HG02588 (cell line): ENCODE data around the gene RFX7.
"Not testable (repeated sequence)": the region's sequence is repeated elsewhere in the genome, so short reads cannot be mapped to it uniquely, and the experiment has no call there.

Experiments used
- ATAC-seq: cut with Tn5 transposase; IDR thresholded peaks from one replicate; pipeline ENCODE4 v1.9.1; 2021; ENCODE audit warnings: mild to moderate bottlenecking, moderate library complexity; ENCODE audit not compliant: unreplicated experiment

Gene RFX7

DNA sequence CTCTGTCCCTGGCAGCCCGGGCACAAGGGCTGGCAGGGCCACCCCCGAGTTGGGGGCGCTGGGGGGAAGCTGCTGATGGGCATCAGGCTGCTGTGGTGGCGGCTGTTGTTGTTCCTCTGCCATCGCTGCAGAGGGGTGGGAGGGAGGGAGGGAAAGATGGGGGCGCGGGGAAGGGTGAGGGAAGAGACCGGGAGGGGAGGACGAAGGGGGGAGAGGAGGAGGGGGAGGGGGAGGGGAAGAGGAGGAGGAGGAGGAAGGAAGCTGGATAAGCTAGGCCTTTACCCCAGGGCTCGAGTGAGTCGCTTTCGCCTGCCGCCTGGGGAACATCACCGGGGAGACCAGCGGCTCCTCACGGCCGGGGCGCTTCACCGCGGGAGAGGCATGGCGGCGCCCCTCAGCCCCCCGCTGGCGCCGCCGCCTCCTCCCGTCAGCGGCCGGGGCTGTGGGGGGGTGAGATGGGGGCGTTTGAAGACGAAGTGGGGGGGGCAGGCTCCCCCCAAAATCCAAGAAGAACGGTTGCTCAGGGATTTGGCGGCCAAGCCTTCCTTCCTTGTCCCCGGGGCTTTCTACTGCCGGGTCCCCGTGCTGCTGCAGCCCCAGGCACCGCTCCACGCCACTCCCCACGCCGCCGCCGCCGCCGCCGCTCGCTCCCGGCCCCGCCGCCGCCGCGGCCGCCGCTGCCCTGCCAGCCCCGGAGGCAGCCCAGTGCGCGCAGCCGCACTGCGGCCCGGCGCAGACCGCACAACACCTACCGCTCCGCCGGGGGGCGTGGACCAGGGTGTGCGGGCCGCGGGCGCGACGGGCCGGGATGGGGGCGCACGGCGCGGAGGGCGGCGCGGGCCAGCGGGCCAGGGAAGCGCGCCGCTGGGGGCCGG lies at the start of gene RFX7:
Gene RFX7, minus strand, starts transcription at position 717 of the 875 bp plus-strand sequence. Its CDS starts 594 bp downstream, at position 123.
- peak; percentile 51 for ATAC-seq

DNA sequence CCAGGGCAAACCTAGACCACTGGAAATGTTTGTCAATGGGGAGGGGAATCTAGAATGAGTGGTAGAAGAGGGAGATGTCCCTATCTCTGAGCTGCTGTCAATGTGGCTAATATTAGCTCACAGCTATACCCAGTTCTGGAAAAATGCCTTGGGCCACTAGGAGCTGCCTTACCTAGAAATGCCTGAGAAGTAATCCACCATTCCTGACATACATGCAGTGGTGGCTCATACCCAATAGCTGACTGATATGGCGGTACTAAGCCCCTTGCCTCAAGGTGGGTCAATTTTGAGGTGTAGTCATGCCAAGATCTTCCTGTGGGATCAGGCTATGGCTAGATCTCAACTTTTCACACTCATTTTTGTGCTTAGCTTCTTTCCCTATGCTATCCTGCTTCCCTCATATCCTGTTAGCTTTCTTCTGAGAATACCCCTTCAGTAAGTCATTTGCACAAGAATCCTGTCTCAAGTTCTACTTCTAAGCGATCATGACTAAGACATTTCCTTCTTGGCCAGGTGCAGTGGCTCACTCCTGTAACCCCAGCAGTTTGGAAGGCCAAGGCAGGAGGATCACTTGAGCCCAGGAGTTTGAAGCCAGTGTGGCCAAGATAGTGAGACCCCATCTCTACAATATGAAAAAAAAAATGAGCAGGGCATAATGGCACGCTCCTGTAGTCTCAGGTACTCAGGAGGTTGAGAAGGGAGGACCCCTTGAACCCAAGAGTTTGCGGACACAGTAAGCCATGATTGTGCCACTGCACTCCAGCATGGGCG lies 49.1 kb upstream of the RFX7 start:
- ATAC-seq = no peak

DNA sequence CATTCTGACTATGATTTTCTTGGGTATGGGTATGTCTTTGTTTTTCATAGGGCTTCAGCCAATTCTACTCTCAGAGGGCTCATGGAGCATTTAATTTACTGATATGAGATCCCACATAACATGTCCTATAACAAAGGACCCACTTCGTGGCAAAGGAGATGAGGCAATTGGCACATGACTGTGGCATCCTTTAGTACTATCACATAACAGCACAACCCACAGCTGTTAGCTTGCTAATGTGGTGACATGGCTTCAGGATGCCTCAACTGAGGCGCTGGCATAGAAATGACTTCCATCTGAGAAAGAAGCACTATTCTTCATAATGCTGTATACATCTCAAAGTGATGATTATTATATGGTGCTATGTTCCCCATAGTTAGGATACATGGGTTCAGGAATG lies 48.1 kb upstream of the RFX7 start:
- ATAC-seq = no peak

DNA sequence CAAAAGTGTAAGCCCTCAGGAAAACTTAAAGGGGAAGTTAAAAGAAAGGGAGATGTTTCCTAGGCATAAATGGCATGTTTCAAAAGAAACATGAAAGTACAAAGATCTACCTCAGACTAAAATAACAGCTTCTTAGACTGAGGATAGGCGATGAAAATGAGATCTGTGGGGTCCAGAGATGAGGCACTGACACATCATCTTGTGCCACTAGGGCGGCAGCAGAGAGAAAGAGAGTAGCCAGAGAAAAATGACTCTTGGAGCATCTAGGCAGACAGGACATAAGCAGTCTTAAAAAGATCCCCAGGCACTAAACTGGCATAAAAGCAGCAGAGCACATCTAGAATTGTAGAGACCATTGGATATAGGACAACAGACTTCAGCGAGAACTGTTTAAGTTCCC lies 42.5 kb upstream of the RFX7 start:
- ATAC-seq = no peak

DNA sequence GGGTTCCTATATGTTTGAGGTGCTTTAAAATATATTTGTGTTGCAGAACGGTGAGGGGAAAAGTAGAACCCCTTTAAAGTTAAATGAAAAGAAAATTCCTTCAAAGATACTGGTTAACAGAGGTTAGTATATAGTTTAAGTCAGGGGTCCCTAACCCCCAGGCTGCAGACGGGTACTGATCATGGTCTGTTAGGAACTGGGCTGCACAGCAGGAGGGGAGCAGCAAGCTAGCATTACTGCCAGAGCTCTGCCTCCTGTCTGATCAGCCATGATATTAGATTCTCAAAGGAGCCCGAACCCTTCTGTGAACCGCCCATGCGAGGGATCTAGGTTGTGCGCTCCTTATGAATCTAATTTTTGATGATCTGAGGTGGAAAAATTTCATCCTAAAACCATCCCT lies 37.5 kb upstream of the RFX7 start:
- no peak for ATAC-seq

DNA sequence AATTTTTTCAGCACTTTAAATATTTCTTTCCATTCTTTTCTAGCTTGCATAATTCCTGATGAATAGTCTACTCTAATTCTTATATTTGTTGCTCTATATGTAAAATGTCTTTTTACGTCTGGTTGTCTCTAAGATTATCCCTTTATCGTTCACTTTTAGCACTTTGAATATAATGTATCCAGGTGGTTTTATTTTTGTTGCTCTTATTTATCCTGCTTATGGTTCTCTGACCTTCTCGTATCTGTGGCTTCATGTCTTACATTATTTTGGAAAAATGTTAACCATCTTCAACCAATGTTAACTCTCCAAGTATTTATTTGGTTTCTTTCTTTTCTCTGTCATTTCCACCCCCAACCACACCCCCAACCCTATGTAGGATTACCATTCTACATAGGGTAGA lies 30.0 kb upstream of the RFX7 start:
- no peak for ATAC-seq

DNA sequence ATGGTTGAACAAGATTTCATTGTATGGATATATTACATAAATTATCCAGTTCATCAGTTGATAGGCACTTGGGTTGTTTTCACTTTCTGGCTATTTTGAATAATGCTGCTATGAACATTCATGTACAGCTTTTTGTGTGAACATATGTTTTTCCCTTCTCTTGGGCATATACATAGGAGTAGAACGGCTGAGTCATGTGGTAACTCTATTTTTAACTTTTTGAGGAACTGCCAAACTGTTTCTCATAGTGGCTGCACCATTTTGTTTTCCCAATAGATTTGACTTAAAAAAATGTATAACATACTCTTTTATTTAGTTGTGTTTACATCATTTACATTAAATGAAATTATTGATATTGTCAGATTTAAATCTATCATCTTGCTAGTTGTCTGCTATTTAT lies 28.8 kb upstream of the RFX7 start:
- no peak for ATAC-seq

DNA sequence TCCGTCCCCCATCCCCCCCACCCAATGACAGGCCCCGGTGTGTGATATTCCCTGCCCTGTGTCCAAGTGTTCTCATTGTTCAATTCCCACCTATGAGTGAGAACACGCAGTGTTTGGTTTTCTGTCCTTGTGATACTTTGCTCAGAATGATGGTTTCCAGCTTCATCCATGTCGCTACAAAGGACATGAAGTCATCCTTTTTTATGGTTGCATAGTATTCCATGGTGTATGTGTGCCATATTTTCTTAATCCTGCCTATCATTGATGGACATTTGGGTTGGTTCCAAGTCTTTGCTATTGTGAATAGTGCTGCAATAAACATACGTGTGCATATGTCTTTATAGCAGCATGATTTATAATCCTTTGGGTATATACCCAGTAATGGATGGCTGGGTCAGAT lies 22.8 kb upstream of the RFX7 start:
- not testable (repeated sequence) for ATAC-seq

DNA sequence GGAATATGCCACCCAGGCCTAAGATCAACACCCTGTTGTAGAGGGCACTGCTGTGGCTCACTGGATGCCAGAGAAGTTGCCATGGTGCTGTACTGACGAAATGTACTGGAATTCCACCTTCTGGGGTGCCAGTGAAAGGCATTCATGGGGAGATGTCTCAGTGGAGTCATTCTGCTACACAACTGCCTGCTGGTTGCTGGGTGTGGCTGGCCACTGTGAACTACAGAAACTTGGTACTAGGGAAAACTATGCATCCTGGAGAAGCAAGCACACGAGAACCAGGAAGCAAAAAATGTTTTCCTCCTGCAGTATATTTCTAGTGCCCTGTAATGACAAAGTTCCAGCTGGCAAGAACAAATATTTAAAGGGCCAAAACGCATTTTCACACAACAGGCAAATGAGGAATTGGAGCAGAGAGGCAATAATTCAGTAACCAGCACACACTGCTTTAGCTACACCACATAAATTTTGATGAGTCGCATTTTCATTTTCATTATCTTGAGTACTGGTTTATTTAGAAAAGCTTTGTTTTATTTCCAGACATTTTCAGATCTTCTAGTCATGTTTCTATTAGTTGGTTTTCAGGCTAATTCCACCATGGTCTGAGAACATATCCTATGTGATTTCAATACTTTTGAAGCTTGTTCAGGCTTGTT lies 18.3 kb upstream of the RFX7 start:
- no peak for ATAC-seq

DNA sequence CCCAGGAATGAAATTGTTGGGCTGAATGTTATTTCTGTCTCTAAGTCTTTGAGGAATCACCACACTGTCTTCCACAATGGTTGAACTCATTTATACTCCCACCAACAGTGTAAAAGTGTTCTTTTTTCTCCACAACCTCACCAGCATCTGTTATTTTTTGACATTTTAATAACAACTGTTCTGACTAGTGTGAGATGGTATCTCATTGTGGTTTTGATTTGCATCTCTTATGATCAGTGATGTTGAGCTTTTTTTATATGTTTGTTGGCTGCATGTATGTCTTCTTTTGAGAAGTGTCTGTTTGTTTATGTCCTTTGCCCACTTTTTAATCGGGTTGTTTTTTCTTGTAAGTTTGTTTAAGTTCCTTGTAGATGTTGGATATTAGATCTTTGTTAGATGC lies 13.6 kb upstream of the RFX7 start:
- ATAC-seq = not testable (repeated sequence)

DNA sequence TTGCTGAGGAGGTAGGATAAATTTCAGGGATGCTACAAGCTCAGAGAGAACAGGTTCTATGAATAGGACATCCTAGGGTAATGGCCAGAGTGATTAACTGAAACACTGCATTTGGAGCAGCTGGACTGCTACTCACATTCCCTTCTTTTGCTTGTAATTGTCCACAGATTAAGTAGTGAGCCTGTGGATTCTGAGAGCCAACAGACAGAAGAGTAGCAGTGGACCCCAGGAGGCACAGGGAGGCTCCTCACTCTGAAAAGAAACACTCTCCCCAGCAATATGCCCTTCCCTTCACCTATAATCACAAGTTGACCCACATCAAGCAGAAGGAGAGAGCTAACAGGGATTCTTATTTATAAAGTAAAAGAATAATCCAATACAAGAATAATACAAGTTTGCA lies 10.6 kb upstream of the RFX7 start:
- ATAC-seq = no peak

DNA sequence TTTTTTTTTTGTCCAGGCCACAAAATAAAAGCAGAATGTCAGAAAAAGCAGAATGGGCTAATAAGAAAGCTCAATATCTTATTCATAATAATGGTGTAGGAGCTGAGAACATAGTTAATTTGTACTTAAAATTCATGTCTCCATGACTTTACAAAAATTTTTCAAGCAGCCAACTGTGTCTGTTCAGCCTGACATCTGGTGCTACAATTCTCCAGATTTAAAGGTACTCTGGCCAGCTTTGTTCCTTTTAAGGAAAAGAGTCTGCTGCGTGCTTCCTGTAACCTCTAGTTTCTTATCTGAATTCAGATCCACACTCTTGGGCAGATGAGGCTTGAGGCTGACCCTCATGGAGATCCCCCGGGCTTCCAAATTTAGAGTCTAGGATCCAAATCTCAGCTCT lies 8.7 kb upstream of the RFX7 start:
- ATAC-seq = no peak

DNA sequence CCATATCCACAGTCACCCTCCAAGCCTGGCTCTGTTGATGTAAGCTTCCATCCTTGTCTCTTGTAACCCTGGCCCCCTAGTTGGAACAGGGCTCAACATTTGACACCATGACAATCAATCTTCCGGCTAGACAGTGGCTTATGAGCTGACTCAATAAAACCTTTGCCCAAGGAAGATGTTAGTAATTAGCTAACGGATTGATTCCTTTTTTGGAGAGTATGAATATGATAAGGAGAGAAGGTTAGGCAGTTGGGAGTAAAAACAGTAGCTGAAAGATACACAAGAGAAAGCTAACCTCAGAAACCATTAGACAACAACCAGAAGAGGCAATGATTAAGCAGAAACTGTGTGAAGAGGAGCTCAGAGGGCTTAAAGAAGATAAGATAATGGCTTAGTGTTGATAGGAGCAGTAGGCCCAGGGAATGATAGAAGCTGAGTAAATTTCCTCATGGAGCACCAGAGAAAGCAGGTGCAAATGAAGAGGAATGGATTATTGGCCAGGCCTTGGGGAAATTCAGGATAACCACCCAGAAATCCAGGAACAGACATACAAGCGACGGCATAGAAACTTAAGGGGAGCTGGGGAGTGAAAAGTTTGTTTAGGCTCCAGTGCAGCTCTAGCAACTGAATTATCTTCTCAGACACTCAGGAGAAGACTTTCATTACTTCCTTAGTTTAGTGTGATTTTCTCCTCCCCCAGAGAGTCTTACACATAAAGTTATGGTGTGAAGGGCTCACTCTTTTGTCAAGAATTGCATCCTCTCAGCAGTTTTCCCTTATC lies 7.8 kb upstream of the RFX7 start:
- ATAC-seq = no peak

DNA sequence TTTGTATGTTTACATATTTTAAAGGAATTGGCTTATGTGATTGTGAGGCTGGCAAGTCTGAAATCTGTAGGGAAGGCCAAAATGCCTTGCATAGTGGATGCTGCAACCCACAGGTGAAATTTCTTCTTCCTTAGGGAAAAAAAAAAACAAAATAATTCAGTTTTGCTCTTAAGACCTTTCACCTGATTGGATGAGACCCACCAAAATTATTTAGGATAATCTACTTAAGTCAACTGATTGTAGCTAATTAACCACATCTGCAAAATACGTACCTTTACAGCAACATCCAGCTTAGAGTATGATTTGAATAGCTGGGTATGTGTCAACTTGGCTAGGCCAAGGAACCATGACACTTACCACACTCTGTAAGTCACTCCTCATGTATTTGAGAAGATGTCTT lies 6.9 kb upstream of the RFX7 start:
- ATAC-seq = no peak

DNA sequence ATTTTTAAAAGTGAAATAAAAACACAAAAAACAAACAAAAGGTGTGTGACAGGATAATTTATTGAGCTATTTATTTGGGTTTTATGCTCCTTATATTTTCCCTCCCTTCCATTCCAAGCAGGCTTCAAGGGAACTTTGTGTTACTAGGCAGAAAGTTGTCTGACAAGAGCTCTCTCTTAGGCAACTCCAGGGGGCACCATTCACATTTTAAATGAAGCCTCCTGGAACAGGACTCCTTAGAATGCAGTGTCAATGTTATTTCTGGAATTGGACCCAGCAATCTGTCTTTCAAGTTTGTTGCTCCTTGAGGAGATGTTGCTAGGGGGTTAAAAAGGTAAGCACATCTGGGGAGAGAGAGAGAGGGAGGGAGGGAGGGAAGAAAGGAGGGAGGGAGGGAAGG lies 5.4 kb upstream of the RFX7 start:
- no peak for ATAC-seq

DNA sequence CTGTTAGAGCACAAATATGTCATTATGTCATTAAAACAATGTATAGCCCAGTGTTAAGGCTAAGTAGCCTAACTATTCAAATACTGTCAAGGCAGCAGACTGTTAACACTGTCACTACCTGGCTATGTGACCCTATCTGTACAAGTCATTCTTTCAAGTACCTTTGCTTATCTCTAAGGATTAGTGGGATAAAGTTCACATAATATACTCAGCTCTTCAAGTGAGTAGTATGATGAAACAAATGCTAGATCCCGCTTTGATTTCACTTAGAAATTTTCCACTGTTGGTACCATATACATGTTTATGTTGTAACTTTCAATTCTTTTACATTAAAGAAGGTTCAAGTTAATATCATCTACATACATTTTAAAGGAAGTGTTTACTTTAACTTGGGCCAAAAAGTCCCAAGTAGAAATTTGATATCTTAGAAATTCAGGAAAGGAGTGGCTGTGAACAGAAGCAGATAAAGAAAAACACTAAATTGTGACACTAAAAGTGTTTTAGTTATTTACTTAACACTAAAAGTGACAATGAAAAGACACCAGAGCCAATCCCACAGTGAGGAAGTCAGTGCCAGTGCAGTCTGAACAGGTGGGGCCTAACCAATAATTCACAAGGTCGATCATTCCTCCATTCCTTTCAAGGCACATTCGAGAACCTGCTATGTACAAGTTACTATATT lies 4.8 kb upstream of the RFX7 start:
- no peak for ATAC-seq

DNA sequence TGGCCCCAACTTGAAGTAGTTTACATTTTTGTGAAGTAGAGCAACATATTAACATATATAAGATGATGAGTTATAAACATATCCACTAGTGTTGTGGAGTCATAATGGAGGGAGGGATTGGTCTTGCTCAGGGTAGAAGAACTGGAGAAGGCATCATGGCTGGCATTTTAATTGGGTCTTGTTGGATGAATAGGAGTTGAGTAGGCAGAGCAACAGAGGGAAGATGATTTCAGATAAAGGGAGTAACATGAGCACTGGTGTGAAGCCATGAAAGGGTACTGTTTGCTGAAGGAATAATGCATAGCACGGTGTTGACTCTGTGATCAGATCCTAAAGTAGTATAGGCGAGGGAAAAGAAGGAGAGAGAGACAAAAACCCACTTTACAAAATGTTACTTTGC lies 3.6 kb upstream of the RFX7 start:
- ATAC-seq = no peak

DNA sequence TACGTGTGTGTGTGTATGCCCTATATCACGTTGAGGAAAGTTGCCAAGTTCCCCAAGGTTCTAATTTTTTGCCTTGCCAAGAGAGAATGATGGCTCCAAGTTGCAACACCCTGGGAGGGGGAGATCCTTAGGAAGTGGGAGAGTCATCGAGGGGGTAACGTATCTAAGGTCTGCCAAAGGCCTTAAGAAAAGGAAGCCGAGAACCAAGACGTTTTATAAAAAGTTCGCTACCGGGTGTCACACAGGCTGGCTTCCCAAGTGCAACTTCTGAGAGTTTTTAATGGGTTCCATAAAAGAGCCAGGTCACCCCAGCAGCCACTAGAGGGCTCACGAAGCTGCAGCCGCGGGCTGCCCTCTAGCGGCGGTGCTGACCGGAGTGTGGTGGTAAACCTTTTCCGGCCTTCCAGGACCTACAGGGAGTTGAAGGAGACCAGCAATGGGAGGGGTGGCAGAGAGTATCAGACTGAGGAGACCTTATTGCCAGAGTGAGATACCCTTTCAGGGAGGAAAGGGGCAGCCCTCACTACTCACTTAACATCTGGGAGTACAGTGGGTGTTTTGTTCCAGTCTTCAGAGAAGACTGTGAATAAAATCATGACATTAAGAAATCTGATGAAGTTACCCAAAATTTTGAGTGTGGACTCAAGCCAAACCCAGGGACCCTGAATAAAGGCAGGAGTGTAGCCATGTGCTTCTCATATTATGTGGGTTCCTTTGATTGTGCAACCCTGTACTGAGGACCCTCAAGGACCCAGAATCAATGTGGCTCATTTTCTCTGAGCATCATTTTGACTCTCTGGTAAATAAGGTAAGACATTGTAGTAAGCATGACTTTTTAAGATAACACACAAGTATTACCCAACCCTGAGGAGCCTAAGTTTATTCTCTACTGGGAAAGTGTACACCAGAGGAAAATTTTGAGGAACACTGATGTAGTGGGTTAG lies 2.5 kb upstream of the RFX7 start:
- peak; percentile 61 for ATAC-seq
